Measurements from ENCODE around the gene PAK6. TPM values are rescaled to one million over a fixed set of nuclear protein-coding genes. Genes with fewer than 3 reads are reported as not detected.

The PAK6 gene
- polyA plus RNA-seq, 1 donor from 2014 or later, result 32.4 TPM

DNA sequence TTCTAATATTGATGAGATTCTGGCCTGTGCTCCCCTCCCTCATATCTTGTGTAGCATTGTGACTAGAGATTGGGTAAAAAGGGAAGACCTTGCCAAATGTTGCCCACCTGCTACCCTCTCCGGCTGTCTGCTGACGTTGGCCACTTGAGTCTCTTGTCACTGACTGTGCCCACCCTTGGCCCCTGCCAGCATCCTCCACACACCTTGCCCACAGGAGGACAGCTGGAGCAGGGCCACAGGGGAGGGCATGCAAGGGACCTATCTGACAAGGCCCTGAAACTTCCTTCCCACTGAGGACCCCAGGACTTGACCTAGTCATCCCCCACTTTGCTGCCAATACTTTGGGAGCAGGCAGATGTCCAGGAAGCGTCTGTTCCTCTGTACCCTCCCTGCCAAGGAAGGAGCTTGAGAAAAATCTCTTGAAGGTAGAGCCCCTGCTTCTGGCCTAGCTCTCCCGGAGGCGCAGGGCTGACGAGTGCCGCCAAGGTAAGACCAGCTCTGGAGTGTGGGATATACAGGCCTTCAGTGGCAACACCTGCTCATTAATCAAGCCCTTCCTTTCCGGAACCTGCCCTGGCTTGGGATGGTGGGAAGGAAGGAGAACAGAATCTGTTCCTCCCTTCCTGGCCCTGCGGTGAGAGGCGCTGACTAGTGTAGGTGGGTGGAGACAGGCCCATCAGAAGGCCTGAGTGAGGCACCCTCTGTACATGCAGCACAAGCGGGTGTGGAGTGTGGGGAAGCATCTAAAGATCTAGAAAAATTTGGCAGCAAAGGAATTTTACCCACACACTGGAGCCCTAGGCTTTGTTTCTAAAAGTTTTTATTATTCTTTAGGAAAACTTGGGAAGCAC lies 4.9 kb upstream of the PAK6 start:
- no peaks in the 10 kb centered on the region for H3K9me3 ChIP-seq (ENCODE audit: low read length)
- TF ChIP-seq MXI1 (conservative IDR thresholded peaks at IDR 0.05; ENCODE audit: poor library complexity, severe bottlenecking), result no peak
- TF ChIP-seq POLR2AphosphoS5 (IDR thresholded peaks at IDR 0.05), result no peak
- no peak for TF ChIP-seq TAF1 (IDR thresholded peaks at IDR 0.05; ENCODE audit: low read depth)
- no peak for TF ChIP-seq EP300 (conservative IDR thresholded peaks at IDR 0.05; ENCODE audit: poor library complexity, severe bottlenecking)
- TF ChIP-seq SMC3 (conservative IDR thresholded peaks at IDR 0.05; ENCODE audit: poor library complexity), result no peak
- TF ChIP-seq, protein P1, sequence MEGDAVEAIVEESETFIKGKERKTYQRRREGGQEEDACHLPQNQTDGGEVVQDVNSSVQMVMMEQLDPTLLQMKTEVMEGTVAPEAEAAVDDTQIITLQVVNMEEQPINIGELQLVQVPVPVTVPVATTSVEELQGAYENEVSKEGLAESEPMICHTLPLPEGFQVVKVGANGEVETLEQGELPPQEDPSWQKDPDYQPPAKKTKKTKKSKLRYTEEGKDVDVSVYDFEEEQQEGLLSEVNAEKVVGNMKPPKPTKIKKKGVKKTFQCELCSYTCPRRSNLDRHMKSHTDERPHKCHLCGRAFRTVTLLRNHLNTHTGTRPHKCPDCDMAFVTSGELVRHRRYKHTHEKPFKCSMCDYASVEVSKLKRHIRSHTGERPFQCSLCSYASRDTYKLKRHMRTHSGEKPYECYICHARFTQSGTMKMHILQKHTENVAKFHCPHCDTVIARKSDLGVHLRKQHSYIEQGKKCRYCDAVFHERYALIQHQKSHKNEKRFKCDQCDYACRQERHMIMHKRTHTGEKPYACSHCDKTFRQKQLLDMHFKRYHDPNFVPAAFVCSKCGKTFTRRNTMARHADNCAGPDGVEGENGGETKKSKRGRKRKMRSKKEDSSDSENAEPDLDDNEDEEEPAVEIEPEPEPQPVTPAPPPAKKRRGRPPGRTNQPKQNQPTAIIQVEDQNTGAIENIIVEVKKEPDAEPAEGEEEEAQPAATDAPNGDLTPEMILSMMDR (IDR thresholded peaks at IDR 0.05; ENCODE audit: poor library complexity, severe bottlenecking), result no peak
- no peak for TF ChIP-seq EZH2 (IDR thresholded peaks at IDR 0.05; ENCODE audit: borderline replicate concordance, insufficient read depth, low read length, poor library complexity, severe bottlenecking)
- TF ChIP-seq, protein P2, sequence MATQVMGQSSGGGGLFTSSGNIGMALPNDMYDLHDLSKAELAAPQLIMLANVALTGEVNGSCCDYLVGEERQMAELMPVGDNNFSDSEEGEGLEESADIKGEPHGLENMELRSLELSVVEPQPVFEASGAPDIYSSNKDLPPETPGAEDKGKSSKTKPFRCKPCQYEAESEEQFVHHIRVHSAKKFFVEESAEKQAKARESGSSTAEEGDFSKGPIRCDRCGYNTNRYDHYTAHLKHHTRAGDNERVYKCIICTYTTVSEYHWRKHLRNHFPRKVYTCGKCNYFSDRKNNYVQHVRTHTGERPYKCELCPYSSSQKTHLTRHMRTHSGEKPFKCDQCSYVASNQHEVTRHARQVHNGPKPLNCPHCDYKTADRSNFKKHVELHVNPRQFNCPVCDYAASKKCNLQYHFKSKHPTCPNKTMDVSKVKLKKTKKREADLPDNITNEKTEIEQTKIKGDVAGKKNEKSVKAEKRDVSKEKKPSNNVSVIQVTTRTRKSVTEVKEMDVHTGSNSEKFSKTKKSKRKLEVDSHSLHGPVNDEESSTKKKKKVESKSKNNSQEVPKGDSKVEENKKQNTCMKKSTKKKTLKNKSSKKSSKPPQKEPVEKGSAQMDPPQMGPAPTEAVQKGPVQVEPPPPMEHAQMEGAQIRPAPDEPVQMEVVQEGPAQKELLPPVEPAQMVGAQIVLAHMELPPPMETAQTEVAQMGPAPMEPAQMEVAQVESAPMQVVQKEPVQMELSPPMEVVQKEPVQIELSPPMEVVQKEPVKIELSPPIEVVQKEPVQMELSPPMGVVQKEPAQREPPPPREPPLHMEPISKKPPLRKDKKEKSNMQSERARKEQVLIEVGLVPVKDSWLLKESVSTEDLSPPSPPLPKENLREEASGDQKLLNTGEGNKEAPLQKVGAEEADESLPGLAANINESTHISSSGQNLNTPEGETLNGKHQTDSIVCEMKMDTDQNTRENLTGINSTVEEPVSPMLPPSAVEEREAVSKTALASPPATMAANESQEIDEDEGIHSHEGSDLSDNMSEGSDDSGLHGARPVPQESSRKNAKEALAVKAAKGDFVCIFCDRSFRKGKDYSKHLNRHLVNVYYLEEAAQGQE (IDR thresholded peaks at IDR 0.05; ENCODE audit: borderline replicate concordance), result no peak
- no peak for TF ChIP-seq RAD21 (conservative IDR thresholded peaks at IDR 0.05)
- H3K27me3 ChIP-seq (ENCODE audit: insufficient read depth, low read depth, low read length), result no peaks in the 10 kb centered on the region
- no peaks in the 10 kb centered on the region for H3K79me2 ChIP-seq (replicated peaks; ENCODE audit: insufficient read depth, low read length)
- H3K4me3 ChIP-seq (ENCODE audit: low read length), result no peak overlapping the region
- H3K36me3 ChIP-seq (ENCODE audit: insufficient read depth, low read length), result no peaks in the 10 kb centered on the region
- no peak overlapping the region for H2AFZ ChIP-seq (ENCODE audit: low read depth, low read length)
- no peaks in the 10 kb centered on the region for H3F3A ChIP-seq (ENCODE audit: insufficient read depth, low read length, poor library complexity, severe bottlenecking)
- H3K9me2 ChIP-seq (ENCODE audit: insufficient read depth, low read length), result no peaks in the 10 kb centered on the region
- H4K20me1 ChIP-seq (ENCODE audit: insufficient read depth), result no peaks in the 10 kb centered on the region
- H3K27ac ChIP-seq (ENCODE audit: low read length), result no peak overlapping the region
- H3K4me2 ChIP-seq (ENCODE audit: low read length), result no peak overlapping the region
- H3K9ac ChIP-seq (ENCODE audit: low read length), result no peak overlapping the region

DNA sequence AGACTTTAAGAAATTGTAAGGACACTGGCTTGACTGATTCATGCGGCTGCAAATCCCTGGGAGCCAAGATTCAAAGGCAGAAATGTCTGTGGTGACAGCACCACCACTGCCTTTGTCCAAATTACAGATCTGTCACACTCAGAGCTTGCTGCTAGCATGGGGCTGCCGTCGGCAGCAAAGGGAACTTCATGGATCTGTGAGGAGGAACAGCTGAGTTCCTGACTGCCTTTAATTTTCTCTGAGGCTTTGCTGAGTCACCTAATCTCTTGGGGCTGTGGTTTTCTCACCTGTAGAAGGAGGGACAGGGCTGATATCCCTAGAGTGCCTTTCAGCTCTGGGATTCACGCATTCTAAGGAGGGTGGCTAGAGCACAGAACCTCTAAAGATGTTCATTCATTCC lies 4.1 kb upstream of the PAK6 start:
- Histone ChIP-seq H3K4me3 (ENCODE audit: low read length) (no peak overlapping the region), H3K27ac (ENCODE audit: low read length) (no peak overlapping the region), H3K4me2 (ENCODE audit: low read length) (no peak overlapping the region), H3K36me3 (ENCODE audit: insufficient read depth, low read length) (no peaks in the 10 kb centered on the region), H3F3A (ENCODE audit: insufficient read depth, low read length, poor library complexity, severe bottlenecking) (no peaks in the 10 kb centered on the region), H3K9ac (ENCODE audit: low read length) (no peak overlapping the region), H3K27me3 (ENCODE audit: insufficient read depth, low read depth, low read length) (no peaks in the 10 kb centered on the region), H2AFZ (ENCODE audit: low read depth, low read length) (no peak overlapping the region), H3K9me3 (ENCODE audit: low read length) (no peaks in the 10 kb centered on the region), H3K9me2 (ENCODE audit: insufficient read depth, low read length) (no peaks in the 10 kb centered on the region), H3K79me2 (replicated peaks; ENCODE audit: insufficient read depth, low read length) (no peaks in the 10 kb centered on the region), H4K20me1 (ENCODE audit: insufficient read depth) (no peaks in the 10 kb centered on the region)
- TF ChIP-seq POLR2AphosphoS5 (IDR thresholded peaks at IDR 0.05), result no peak
- TF ChIP-seq SMC3 (conservative IDR thresholded peaks at IDR 0.05; ENCODE audit: poor library complexity), result no peak
- TF ChIP-seq EZH2 (IDR thresholded peaks at IDR 0.05; ENCODE audit: borderline replicate concordance, insufficient read depth, low read length, poor library complexity, severe bottlenecking), result no peak
- TF ChIP-seq EP300 (conservative IDR thresholded peaks at IDR 0.05; ENCODE audit: poor library complexity, severe bottlenecking), result no peak
- TF ChIP-seq, protein P1 (IDR thresholded peaks at IDR 0.05; ENCODE audit: poor library complexity, severe bottlenecking), result no peak
- no peak for TF ChIP-seq RAD21 (conservative IDR thresholded peaks at IDR 0.05)
- no peak for TF ChIP-seq MXI1 (conservative IDR thresholded peaks at IDR 0.05; ENCODE audit: poor library complexity, severe bottlenecking)
- TF ChIP-seq, protein P2 (IDR thresholded peaks at IDR 0.05; ENCODE audit: borderline replicate concordance), result no peak
- TF ChIP-seq TAF1 (IDR thresholded peaks at IDR 0.05; ENCODE audit: low read depth), result no peak

Measured in neural cell (in vitro differentiated cells).